HG03520 (cell line): ENCODE results near the gene MRRF.

Experiments used
- ATAC-seq: cut with Tn5 transposase; IDR thresholded peaks from one replicate; pipeline ENCODE4 v1.9.1; 2021; ENCODE audit warnings: mild to moderate bottlenecking, moderate library complexity; ENCODE audit not compliant: unreplicated experiment

Gene MRRF

DNA sequence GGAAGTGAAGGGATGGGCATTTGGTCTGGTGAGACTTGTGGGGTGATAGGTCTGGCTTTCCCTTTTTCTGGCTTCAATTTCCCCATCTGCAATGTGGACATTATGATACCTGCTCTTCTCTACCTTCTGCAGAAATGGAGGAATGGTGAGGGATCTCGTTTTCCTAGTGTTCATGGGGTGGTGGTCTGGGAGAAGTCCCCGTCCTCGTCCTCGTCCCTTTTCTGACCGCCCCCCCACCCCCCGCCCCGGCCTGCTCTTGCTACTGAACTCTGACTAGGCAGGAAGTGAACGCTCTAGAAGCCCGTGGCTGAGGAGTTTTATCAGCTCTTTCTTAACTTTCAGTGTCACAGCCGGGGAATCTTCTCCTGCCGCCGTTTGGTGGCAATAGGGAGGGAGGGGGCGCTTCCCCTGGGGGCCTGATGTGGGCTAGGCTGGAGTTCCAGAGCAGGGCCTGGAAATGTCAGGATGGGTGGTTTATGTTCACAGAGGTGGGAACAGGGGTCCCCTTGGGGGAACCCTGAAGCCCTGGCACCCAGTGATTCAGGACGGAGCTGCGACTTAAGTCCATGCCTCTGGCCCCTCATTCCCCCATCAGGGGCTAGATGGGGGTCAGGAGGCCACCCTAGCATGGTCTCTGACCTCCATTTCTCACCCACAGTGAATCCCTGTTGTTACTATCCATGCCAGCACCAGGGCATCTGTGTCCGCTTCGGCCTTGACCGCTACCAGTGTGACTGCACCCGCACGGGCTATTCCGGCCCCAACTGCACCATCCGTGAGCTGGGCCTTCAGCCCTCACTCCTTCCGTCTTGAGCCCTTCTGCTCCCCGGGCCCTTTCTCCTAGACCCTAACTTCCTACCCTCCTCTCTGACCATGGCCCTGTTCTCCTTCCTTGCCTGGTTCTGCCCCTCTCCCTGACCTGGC, 112.8 kb downstream of the MRRF start:
- no peak for ATAC-seq

DNA sequence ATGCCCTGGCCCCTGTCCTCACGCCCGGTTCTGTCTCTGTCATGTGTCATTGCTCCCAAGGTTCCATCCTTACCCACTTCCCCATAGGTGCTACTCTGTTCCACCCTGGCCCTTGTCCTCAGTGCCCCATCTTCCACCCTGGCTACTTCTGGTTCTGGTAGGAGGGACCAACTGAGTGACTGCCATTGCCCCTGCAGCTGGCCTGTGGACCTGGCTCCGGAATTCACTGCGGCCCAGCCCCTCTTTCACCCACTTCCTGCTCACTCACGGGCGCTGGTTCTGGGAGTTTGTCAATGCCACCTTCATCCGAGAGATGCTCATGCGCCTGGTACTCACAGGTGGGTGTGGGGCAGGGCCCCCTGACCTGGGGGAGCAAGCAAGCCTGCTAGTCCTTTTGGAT, 113.6 kb downstream of the MRRF start:
- no peak for ATAC-seq

DNA sequence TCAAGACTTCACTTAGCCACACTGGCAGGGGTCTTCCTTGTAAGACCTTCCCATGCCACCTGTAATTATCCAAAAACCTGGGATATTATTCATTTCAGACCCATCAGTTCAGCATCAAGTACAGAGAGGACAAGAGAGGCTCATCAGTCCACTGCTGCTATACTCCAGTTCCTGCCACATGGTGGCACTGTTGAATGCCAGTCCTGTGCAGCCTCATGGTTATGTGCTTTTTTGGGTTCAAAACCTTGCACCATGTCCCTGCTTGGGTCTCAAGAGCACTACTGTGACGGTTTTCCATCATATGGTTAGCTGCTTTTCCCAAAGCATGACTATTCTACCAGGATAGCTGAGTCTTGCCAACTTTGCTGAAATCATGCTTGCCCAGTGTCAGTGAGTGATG, 114.7 kb downstream of the MRRF start:
- ATAC-seq = no peak

DNA sequence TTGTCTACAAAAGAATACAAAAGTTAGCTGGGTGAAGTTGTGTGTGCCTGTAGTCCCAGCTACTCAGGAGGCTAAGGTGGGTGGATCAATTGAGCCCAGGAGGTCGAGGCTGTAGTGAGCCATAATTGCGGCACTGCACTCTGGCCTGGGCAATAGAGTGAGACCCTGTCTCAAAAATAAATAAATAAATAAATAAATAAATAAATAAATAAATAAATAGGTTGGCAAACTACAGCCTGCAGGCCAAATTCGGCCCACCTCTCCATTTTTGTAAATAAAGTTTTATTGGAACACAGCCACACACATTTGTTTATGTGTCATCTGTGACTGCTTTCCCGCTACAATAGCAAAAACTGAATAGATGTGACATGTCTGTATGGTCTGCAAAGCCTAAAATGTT, 115.6 kb downstream of the MRRF start:
- no peak for ATAC-seq
